SK-N-SH (cell line): Measurements from ENCODE around the gene AHCY. TPM values are rescaled to one million over a fixed set of nuclear protein-coding genes. Genes with fewer than 3 reads are reported as not detected.

Source experiments
- CTCF ChIA-PET: fragments of 300-600, 350-600 bp; formaldehyde crosslinking; extraction: SDS; loops from one replicate; lab custom pipeline; 2021; lab: Yijun Ruan, JAX
- POLR2A ChIA-PET: fragments of 350-600 bp; sonication (Branson Sonifier 250); formaldehyde crosslinking; extraction: SDS; loops from one replicate; lab custom pipeline; 2020; ENCODE audit warnings: antibody characterized with exemption, inconsistent platforms; lab: Yijun Ruan, JAX
- DNase-seq: peaks from one replicate; pipeline ENCODE4 v3.0.0; 2012
- H2AFZ ChIP-seq: fragments of 200-600 bp; sonication (generic); 2 replicates; pipeline ENCODE4 v1.8.1; 2016; ENCODE audit warnings: antibody characterized with exemption, mild to moderate bottlenecking, low read depth
- H3F3A ChIP-seq: fragments of 200-600 bp; sonication (generic); replicated peaks from 2 replicates; pipeline ENCODE3; 2016; ENCODE audit warnings: antibody characterized with exemption, mild to moderate bottlenecking; ENCODE audit not compliant: insufficient read depth
- H3K27ac ChIP-seq, 2 experiments: fragments of 200-500 bp in 1 of 2; fragments of 200-600 bp in 1 of 2; sonication (Bioruptor generic) in 1 of 2; sonication (generic), shearing (Covaris generic) in 1 of 2; 2 replicates each; pipeline versions ENCODE4 v1.5.1 to v1.6.1; 2014 to 2016; ENCODE audit warnings: low read depth in 2 of 2, inconsistent platforms in 1 of 2, low read length in 1 of 2, mild to moderate bottlenecking in 1 of 2, mixed read lengths in 1 of 2
- H3K27me3 ChIP-seq: fragments of 200-600 bp; sonication (generic), shearing (Covaris generic); 2 replicates; pipeline ENCODE4 v1.6.1; 2016; ENCODE audit warnings: mixed run types; ENCODE audit not compliant: insufficient read depth
- H3K36me3 ChIP-seq, 2 experiments: fragments of 200-500 bp in 1 of 2; fragments of 200-600 bp in 1 of 2; sonication (Bioruptor generic) in 1 of 2; sonication (generic) in 1 of 2; replicated peaks in 1 of 2; 2 replicates each; pipeline versions ENCODE3 to v1.5.1; 2014 to 2016; ENCODE audit warnings: low read length in 1 of 2, mild to moderate bottlenecking in 1 of 2; ENCODE audit not compliant: insufficient read depth in 2 of 2, control insufficient read depth in 1 of 2
- H3K4me1 ChIP-seq, 2 experiments: fragments of 200-500 bp in 1 of 2; fragments of 200-600 bp in 1 of 2; sonication (Bioruptor generic) in 1 of 2; sonication (generic), shearing (Covaris generic) in 1 of 2; 2 replicates each; pipeline versions ENCODE4 v1.5.1 to v1.6.1; 2014 to 2016; ENCODE audit warnings: low read depth in 1 of 2, low read length in 1 of 2, mixed run types in 1 of 2; ENCODE audit not compliant: insufficient read depth in 2 of 2, control insufficient read depth in 1 of 2
- H3K4me2 ChIP-seq: fragments of 200-600 bp; sonication (generic), shearing (Covaris generic); 2 replicates; pipeline ENCODE4 v1.6.1; 2017; ENCODE audit warnings: mixed run types
- H3K4me3 ChIP-seq, 2 experiments: fragments of 200-500 bp in 1 of 2; fragments of 200-600 bp in 1 of 2; sonication (Bioruptor generic) in 1 of 2; sonication (generic), shearing (Covaris generic) in 1 of 2; 2 replicates each; pipeline versions ENCODE4 v1.5.1 to v1.8.1; 2014 to 2016; ENCODE audit warnings: low read depth in 2 of 2, inconsistent platforms in 1 of 2, low read length in 1 of 2, mild to moderate bottlenecking in 1 of 2, mixed read lengths in 1 of 2, moderate library complexity in 1 of 2
- H3K79me2 ChIP-seq: fragments of 200-600 bp; sonication (generic); 2 replicates; pipeline ENCODE4 v1.8.1; 2017; ENCODE audit warnings: mild to moderate bottlenecking; ENCODE audit not compliant: insufficient read depth
- H3K9ac ChIP-seq: fragments of 200-600 bp; sonication (generic); 2 replicates; pipeline ENCODE4 v1.6.1; 2017; ENCODE audit warnings: mixed run types
- H3K9me2 ChIP-seq: fragments of 200-600 bp; sonication (generic); 2 replicates; pipeline ENCODE4 v1.6.1; 2017; ENCODE audit warnings: mixed run types
- H3K9me3 ChIP-seq: fragments of 200-600 bp; sonication (generic); 2 replicates; pipeline ENCODE4 v1.6.1; 2017; ENCODE audit warnings: mixed run types, mild to moderate bottlenecking, moderate library complexity
- H4K20me1 ChIP-seq: fragments of 200-600 bp; sonication (generic); 2 replicates; pipeline ENCODE4 v1.6.1; 2017; ENCODE audit warnings: mild to moderate bottlenecking, mixed run types; ENCODE audit not compliant: insufficient read depth
- CHD2 ChIP-seq: fragments of 150-350 bp; IDR thresholded peaks from 2 replicates; pipeline ENCODE4 v1.6.1; 2018; ENCODE audit warnings: low read length; ENCODE audit not compliant: partially characterized antibody
- ELF1 ChIP-seq: IDR thresholded peaks from 2 replicates; pipeline ENCODE4 v1.4.0; 2012
- FOXM1 ChIP-seq: IDR thresholded peaks from 2 replicates; pipeline ENCODE4 v1.4.0; 2012; ENCODE audit warnings: low read depth, mild to moderate bottlenecking
- GATA2 ChIP-seq: sonication (generic); formaldehyde crosslinking; IDR thresholded peaks from 2 replicates; pipeline ENCODE4 v1.5.0; 2020; ENCODE audit warnings: mild to moderate bottlenecking, missing genetic modification reagents
- MAX ChIP-seq: IDR thresholded peaks from 2 replicates; pipeline ENCODE4 v1.4.0; 2012; ENCODE audit warnings: low read depth
- MEF2A ChIP-seq: IDR thresholded peaks from 2 replicates; pipeline ENCODE4 v1.4.0; 2012; ENCODE audit warnings: low read depth, borderline replicate concordance
- NFIC ChIP-seq: IDR thresholded peaks from 2 replicates; pipeline ENCODE4 v1.4.0; 2012; ENCODE audit warnings: borderline replicate concordance
- NRF1 ChIP-seq: IDR thresholded peaks from 2 replicates; pipeline ENCODE4 v1.6.1; 2012; ENCODE audit warnings: low read depth, mild to moderate bottlenecking, low read length
- POLR2AphosphoS5 ChIP-seq: IDR thresholded peaks from 2 replicates; pipeline ENCODE4 v1.6.1; 2012; ENCODE audit warnings: low read depth, low read length
- RAD21 ChIP-seq: IDR thresholded peaks from 2 replicates; pipeline ENCODE4 v1.6.1; 2012; ENCODE audit warnings: mild to moderate bottlenecking, low read length
- RCOR1 ChIP-seq: fragments of 150-350 bp; IDR thresholded peaks from 2 replicates; pipeline ENCODE4 v1.6.1; 2017; ENCODE audit warnings: antibody characterized with exemption, low read length
- RXRA ChIP-seq: IDR thresholded peaks from 2 replicates; pipeline ENCODE4 v1.4.0; 2012; ENCODE audit warnings: low read depth, mild to moderate bottlenecking, borderline replicate concordance
- SMC3 ChIP-seq: IDR thresholded peaks from 2 replicates; pipeline ENCODE4 v1.6.1; 2012; ENCODE audit warnings: low read depth, low read length, improper control_type of control experiment
- TAF1 ChIP-seq: IDR thresholded peaks from 2 replicates; pipeline ENCODE4 v1.6.1; 2012; ENCODE audit warnings: low read depth, mild to moderate bottlenecking, low read length, moderate library complexity, borderline replicate concordance
- WGBS: methylation state at CpG from one replicate; pipeline ENCODE4 v1.1.6; 2017; ENCODE audit warnings: low lambda C conversion rate; 5-methylcytosine and 5-hydroxymethylcytosine counted together
- polyA plus RNA-seq, 3 experiments: library from polyadenylated mRNA; depleted of rRNA; stranded (reverse); fragments of >200 nt; gene quantifications; 2 replicates each; pipeline ENCODE4 v1.2.3, GENCODE V29; 2012
- TF ChIP-seq, protein P1 (sequence below): fragments of 150-350 bp; IDR thresholded peaks from 2 replicates; pipeline ENCODE4 v1.6.1; 2017; ENCODE audit warnings: antibody characterized with exemption, low read length, low read depth, borderline replicate concordance
- TF ChIP-seq, protein P2 (sequence below): IDR thresholded peaks from 2 replicates; pipeline ENCODE4 v1.6.1; 2012; ENCODE audit warnings: mild to moderate bottlenecking, low read depth, low read length, moderate library complexity
- TF ChIP-seq, protein P3 (sequence below): IDR thresholded peaks from 2 replicates; pipeline ENCODE4; 2012

The AHCY gene
- polyA plus RNA-seq, 1 of the 3 experiments (the other 2 are of a cell fraction) = 196 TPM

GRCh38 chr20:34256629-34257124 lies 46.5 kb downstream of the AHCY start:
- H3K27ac ChIP-seq = no peak overlapping the region
- no peaks in the 10 kb centered on the region for H3K4me1 ChIP-seq
- ChIA-PET CTCF (interaction anchor here (0.7 to 1.8 kb wide), 6 partner anchors 9 to 326 kb away, joined by 3 to 9 read pairs (median 4); partner anchors contain the start of gene ASIP), POLR2A (no interaction called here)
- DNase-seq = no peak
- H3K4me3 ChIP-seq = no peak overlapping the region
- no peak overlapping the region for H3K4me2 ChIP-seq
- TF ChIP-seq FOXM1 (no peak), CHD2 (no peak), RAD21 (no peak), NFIC (no peak), MEF2A (no peak), MAX (no peak), RCOR1 (no peak), SMC3 (no peak), GATA2 (no peak), TAF1 (no peak), NRF1 (no peak), RXRA (no peak), POLR2AphosphoS5 (no peak), ELF1 (no peak)
- TF ChIP-seq, protein P1, sequence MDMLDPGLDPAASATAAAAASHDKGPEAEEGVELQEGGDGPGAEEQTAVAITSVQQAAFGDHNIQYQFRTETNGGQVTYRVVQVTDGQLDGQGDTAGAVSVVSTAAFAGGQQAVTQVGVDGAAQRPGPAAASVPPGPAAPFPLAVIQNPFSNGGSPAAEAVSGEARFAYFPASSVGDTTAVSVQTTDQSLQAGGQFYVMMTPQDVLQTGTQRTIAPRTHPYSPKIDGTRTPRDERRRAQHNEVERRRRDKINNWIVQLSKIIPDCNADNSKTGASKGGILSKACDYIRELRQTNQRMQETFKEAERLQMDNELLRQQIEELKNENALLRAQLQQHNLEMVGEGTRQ = no peak
- TF ChIP-seq, protein P2, sequence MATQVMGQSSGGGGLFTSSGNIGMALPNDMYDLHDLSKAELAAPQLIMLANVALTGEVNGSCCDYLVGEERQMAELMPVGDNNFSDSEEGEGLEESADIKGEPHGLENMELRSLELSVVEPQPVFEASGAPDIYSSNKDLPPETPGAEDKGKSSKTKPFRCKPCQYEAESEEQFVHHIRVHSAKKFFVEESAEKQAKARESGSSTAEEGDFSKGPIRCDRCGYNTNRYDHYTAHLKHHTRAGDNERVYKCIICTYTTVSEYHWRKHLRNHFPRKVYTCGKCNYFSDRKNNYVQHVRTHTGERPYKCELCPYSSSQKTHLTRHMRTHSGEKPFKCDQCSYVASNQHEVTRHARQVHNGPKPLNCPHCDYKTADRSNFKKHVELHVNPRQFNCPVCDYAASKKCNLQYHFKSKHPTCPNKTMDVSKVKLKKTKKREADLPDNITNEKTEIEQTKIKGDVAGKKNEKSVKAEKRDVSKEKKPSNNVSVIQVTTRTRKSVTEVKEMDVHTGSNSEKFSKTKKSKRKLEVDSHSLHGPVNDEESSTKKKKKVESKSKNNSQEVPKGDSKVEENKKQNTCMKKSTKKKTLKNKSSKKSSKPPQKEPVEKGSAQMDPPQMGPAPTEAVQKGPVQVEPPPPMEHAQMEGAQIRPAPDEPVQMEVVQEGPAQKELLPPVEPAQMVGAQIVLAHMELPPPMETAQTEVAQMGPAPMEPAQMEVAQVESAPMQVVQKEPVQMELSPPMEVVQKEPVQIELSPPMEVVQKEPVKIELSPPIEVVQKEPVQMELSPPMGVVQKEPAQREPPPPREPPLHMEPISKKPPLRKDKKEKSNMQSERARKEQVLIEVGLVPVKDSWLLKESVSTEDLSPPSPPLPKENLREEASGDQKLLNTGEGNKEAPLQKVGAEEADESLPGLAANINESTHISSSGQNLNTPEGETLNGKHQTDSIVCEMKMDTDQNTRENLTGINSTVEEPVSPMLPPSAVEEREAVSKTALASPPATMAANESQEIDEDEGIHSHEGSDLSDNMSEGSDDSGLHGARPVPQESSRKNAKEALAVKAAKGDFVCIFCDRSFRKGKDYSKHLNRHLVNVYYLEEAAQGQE = no peak
- TF ChIP-seq, protein P3, sequence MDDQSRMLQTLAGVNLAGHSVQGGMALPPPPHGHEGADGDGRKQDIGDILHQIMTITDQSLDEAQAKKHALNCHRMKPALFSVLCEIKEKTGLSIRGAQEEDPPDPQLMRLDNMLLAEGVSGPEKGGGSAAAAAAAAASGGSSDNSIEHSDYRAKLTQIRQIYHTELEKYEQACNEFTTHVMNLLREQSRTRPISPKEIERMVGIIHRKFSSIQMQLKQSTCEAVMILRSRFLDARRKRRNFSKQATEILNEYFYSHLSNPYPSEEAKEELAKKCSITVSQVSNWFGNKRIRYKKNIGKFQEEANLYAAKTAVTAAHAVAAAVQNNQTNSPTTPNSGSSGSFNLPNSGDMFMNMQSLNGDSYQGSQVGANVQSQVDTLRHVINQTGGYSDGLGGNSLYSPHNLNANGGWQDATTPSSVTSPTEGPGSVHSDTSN = no peak
- no peaks in the 10 kb centered on the region for H4K20me1 ChIP-seq
- 80% methylated on average over 5 of the region's 5 CpGs for WGBS
- H3K9ac ChIP-seq = no peak overlapping the region
- H2AFZ ChIP-seq = no peak overlapping the region
- no peaks in the 10 kb centered on the region for H3K9me2 ChIP-seq
- H3K9me3 ChIP-seq = no peaks in the 10 kb centered on the region
- H3K79me2 ChIP-seq = no peaks in the 10 kb centered on the region
- H3K27me3 ChIP-seq = no peaks in the 10 kb centered on the region
- no peaks in the 10 kb centered on the region for H3K36me3 ChIP-seq
- peaks cover 5% of the 10 kb centered on the region for H3F3A ChIP-seq
